Psoas muscle (tissue), 8 donors: ENCODE measurements around the gene CCER1. TPM values are rescaled to one million over a fixed set of nuclear protein-coding genes. Genes with fewer than 3 reads are reported as not detected.

ENCODE experiments used
- ATAC-seq, 4 donors: fragments of 200-7000 bp; cut with Tn5 transposase; one replicate each; pipeline ENCODE4 v1.9.1; 2020; ENCODE audit warnings: moderate library complexity in 3 of 4, mild to moderate bottlenecking in 2 of 4
- DNase-seq, 2 donors: peaks; one replicate each; pipeline ENCODE4 v3.0.0-alpha.2; 2020
- H3K27ac ChIP-seq: fragments of 200-600 bp; one replicate; pipeline ENCODE4 v1.8.0; 2022
- H3K27me3 ChIP-seq, 3 donors: fragments of 200-600 bp in 1 of 3; one replicate each; pipeline versions ENCODE4 v1.6.1 to v1.8.0; 2013 to 2022; ENCODE audit warnings: low read length in 2 of 3, mild to moderate bottlenecking in 2 of 3, moderate library complexity in 1 of 3; ENCODE audit not compliant: insufficient read depth in 3 of 3
- H3K36me3 ChIP-seq, 2 donors: fragments of 200-600 bp in 1 of 2; one replicate each; pipeline versions ENCODE4 v1.6.1 to v1.8.0; 2013 to 2022; ENCODE audit warnings: low read depth in 1 of 2, mild to moderate bottlenecking in 1 of 2, moderate library complexity in 1 of 2; ENCODE audit not compliant: insufficient read depth in 1 of 2
- H3K4me1 ChIP-seq: fragments of 200-600 bp; one replicate; pipeline ENCODE4 v1.8.0; 2022
- H3K4me3 ChIP-seq: fragments of 200-600 bp; one replicate; pipeline ENCODE4 v1.8.0; 2022; ENCODE audit warnings: mild to moderate bottlenecking
- H3K9me3 ChIP-seq: fragments of 200-600 bp; one replicate; pipeline ENCODE4 v1.8.0; 2022
- WGBS, 3 donors: extraction: QIAGEN DNeasy Blood & Tissue Kit; methylation state at CpG; one replicate each; pipeline versions ENCODE4 v1.1.6 to v1.1.7; 2013; 5-methylcytosine and 5-hydroxymethylcytosine counted together
- intact Hi-C, 2 donors: fragments of 100-400 bp; cut with DNase I; formaldehyde crosslinking; loops; one replicate each; pipeline versions ENCODE4 v1.11.0 to v1.14.2; 2022
- polyA plus RNA-seq, 3 donors: library from polyadenylated mRNA; stranded (reverse); fragments of 200-250 nt; gene quantifications; one replicate each; pipeline ENCODE4 v1.2.3, GENCODE V29; 2013
- total RNA-seq, 4 donors: library from RNA; stranded (reverse); fragmentation: NEBNext Ultra II Directional in 2 of 4; extraction: Animal tissue kit (Norgen Biotek cat#: 25700) in 2 of 4; gene quantifications; one replicate each; pipeline versions ENCODE4 v1.2.1 to v1.2.4, GENCODE V29; 2021 to 2023
- TF ChIP-seq, protein P1 (sequence below): fragments of 200-600 bp; IDR thresholded peaks from one replicate; pipeline ENCODE4 v1.8.0; 2022; ENCODE audit warnings: antibody characterized with exemption
- donor health status: healthy with polysubstance abuse.
- donor health status: DM: no; HTN: no; CAD: no; lungs with moderate emphysema.
- donor health status: Bipolar disorder and iron deficiency.
- donor health status: healthy.
- donor health status: DM: yes; HTN: yes; CAD: no.
- donor health status: DM: no; HTN: no; CAD: no.
- donor health status: DM: no; HTN: no; CAD: no.
- donor health status: DM: yes; HTN: yes; CAD: no.

CCER1 gene
- total and polyA plus RNA-seq, 7 donors = not detected

DNA sequence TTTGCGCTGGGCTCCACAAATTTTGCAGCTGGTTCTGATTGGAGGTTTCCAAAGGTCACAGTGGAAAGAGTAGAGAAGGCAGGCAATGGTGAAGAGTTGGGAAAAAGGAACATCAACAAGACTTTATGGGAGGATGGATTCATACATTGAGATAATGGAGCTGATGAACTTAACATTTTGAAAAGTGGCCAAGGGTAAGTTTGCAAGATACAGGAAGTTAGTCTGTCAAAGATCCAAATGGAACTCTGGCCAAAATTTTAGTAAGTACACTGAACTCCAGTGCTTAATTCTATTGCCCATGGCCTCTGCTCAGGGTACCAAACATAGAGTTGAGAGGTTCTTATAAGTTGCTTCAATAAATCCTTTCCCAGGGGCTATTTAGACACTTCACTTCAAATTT, 15.6 kb downstream of the CCER1 start:
- intact Hi-C loops = no loop called here

DNA sequence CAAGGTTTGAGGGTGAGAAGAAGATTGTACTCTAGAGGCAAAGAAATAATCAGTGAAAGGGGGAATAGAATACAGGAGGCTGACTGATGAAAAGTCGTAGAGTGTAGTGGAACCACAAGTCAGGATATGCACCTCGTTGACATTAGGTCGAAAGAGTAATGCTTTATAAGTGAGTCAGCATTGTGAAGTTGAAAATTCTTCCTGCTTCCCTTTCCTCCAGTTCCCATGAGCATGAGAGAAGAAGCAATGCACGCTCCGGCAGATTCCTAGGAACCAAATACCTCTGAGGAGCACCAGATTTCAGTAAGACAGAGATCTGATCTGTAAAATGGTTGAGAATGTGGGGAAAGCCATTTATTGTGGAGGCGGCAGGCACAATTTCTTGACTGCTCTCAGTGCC, 16.5 kb downstream of the CCER1 start:
- intact Hi-C loops = no loop called here
- Histone ChIP-seq H3K36me3 (no peaks in the 10 kb centered on the region), H3K27me3 (no peaks in the 10 kb centered on the region), H3K27ac (no peak overlapping the region), H3K9me3 (no peaks in the 10 kb centered on the region), H3K4me1 (no peaks in the 10 kb centered on the region), H3K4me3 (no peak overlapping the region)
- TF ChIP-seq, protein P1, sequence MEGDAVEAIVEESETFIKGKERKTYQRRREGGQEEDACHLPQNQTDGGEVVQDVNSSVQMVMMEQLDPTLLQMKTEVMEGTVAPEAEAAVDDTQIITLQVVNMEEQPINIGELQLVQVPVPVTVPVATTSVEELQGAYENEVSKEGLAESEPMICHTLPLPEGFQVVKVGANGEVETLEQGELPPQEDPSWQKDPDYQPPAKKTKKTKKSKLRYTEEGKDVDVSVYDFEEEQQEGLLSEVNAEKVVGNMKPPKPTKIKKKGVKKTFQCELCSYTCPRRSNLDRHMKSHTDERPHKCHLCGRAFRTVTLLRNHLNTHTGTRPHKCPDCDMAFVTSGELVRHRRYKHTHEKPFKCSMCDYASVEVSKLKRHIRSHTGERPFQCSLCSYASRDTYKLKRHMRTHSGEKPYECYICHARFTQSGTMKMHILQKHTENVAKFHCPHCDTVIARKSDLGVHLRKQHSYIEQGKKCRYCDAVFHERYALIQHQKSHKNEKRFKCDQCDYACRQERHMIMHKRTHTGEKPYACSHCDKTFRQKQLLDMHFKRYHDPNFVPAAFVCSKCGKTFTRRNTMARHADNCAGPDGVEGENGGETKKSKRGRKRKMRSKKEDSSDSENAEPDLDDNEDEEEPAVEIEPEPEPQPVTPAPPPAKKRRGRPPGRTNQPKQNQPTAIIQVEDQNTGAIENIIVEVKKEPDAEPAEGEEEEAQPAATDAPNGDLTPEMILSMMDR = no peak
- DNase-seq (no peak), ATAC-seq (no peak)
- 71 to 73% (median 71%) methylated on average over 6 of the region's 6 CpGs for WGBS, 3 donors

More for the DNA sequence above, 15.6 kb downstream of the CCER1 start:
- Histone ChIP-seq H3K27ac (no peak overlapping the region), H3K9me3 (no peaks in the 10 kb centered on the region), H3K4me3 (no peak overlapping the region), H3K36me3 (no peaks in the 10 kb centered on the region), H3K4me1 (no peaks in the 10 kb centered on the region), H3K27me3 (no peaks in the 10 kb centered on the region)
- TF ChIP-seq, protein P1 = no peak
- WGBS, 3 donors = 86 to 88% (median 87%) methylated on average over 1 of the region's 1 CpG
- DNase-seq = no peak
- no peak for ATAC-seq

DNA sequence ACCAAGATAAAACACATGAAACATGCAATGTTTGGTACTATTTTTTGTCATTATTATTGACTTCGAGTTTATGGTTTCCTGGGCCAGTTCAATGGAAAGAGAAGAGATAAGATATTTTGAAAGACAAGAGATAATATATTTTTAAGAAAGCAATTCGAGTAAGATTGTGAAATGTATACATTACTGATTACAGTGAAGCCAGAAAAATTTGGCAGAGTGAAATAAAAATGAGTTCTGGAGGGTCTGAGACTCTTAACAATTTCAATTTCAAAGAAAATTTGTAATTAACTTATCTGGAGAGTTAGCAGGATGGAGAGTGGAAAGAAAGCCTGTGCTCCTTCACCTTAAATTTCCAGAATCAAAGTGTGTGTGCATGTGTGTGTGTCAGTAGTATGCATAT, 17.3 kb downstream of the CCER1 start:
- Histone ChIP-seq H3K27me3 (no peaks in the 10 kb centered on the region), H3K36me3 (no peaks in the 10 kb centered on the region), H3K27ac (no peak overlapping the region), H3K4me1 (no peaks in the 10 kb centered on the region), H3K4me3 (no peak overlapping the region), H3K9me3 (no peaks in the 10 kb centered on the region)
- DNase-seq (no peak), ATAC-seq (no peak)
- intact Hi-C loops = no loop called here
- WGBS, 3 donors = 74 to 86% (median 82%) methylated on average over 2 of the region's 2 CpGs
- TF ChIP-seq, protein P1 = no peak

DNA sequence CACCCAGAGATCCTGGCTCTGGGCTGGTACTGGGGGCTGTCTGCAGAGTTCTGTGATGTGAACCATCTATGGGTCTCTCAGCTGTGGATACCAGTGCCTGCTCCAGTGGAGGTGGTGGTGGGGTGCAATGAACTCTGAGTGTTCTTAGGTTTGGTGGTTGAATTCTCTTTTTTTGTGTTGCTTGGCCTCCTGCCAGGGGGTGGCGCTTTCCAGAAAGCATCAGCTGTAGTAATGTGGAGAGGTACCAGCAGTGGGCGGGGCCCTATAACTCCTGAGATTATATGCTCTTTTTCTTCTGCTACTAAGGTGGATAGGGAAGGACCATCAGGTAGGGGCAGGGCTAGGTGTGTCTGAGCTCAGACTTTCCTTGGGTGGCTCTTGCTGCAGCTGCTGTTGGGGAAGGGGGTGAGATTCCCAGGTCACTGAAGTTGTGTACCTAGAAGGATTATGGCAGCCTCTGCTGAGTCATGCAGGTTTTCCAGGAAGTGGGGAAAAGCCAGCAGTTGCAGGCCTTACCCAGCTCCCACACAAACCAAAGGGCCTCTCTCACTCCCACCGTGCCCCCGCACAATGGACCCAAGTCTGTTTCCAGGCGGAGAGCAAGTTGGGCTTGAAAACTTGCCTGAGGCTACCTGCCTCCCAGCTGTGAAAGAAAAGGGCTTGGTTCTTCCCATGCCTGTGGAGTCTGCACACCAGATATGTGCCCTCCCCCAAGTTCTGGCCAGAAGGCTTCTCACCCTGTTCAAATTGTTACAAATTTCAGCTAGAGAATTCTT, 18.6 kb downstream of the CCER1 start:
- DNase-seq (no peak), ATAC-seq (no peak)
- intact Hi-C loops = no loop called here
- Histone ChIP-seq H3K27me3 (no peaks in the 10 kb centered on the region), H3K9me3 (no peaks in the 10 kb centered on the region), H3K4me3 (no peak overlapping the region), H3K27ac (no peak overlapping the region), H3K36me3 (no peaks in the 10 kb centered on the region), H3K4me1 (no peaks in the 10 kb centered on the region)
- TF ChIP-seq, protein P1 = no peak
- WGBS, 3 donors = 94 to 98% (median 97%) methylated on average over 5 of the region's 5 CpGs

DNA sequence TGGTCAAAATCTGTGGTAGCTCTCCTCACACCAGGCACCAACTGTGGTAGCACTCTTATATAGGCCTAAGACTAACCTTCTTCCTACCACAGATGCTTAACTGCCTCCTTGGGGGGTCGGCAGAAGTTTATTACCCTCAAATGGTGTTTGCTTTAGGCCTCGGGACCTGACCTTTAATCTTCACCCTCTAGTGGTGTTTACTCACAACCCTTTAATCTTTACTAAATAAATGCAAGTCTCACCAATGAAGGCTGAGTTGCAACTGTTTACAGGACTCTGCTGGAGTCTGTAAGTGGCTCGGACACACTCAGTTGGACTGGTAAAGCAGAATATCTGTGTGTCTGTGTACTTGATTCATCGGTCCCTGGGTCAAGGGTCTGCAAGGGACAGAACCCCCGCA, 29.4 kb downstream of the CCER1 start:
- Histone ChIP-seq H3K4me3 (no peak overlapping the region), H3K9me3 (no peaks in the 10 kb centered on the region), H3K27ac (no peak overlapping the region), H3K27me3 (no peaks in the 10 kb centered on the region), H3K4me1 (no peaks in the 10 kb centered on the region), H3K36me3 (no peaks in the 10 kb centered on the region)
- TF ChIP-seq, protein P1 = no peak
- no peak for DNase-seq
- no peak for ATAC-seq
- WGBS, 3 donors = 57 to 77% (median 59%) methylated on average over 5 of the region's 5 CpGs
- intact Hi-C loops = no loop called here
